Measurements from ENCODE around the gene MTMR6.
A peak's percentile ranks its signal among the peaks of the same experiment; 100 is the strongest.

DNA sequence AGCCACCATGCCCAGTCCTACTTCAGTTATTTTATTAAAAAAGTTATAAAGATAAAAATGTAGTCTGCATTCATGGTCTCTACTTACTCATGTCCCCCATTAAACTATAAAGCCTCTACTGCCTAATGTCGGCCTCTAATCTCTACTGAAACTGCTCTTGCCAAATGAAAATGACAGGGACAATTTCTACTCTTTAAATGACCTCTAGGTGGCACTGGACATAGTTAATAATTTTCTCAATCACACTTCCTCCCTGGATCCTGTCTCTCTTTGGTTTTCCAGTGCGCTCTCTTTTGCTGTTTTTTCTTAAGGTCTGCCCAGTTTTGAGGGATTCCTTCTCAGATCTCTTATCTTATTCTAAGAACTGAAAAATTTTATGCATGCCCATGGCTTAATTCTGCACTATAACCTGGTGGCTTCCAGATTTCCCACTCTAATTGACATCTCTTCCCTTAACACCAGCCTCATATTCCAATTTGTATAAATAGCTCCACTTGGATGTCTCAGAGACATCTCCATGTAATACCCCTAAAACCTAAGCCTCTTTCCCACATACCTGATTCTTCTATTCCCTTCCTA lies 54.3 kb downstream of the MTMR6 start:
- TF ChIP-seq, protein P1, sequence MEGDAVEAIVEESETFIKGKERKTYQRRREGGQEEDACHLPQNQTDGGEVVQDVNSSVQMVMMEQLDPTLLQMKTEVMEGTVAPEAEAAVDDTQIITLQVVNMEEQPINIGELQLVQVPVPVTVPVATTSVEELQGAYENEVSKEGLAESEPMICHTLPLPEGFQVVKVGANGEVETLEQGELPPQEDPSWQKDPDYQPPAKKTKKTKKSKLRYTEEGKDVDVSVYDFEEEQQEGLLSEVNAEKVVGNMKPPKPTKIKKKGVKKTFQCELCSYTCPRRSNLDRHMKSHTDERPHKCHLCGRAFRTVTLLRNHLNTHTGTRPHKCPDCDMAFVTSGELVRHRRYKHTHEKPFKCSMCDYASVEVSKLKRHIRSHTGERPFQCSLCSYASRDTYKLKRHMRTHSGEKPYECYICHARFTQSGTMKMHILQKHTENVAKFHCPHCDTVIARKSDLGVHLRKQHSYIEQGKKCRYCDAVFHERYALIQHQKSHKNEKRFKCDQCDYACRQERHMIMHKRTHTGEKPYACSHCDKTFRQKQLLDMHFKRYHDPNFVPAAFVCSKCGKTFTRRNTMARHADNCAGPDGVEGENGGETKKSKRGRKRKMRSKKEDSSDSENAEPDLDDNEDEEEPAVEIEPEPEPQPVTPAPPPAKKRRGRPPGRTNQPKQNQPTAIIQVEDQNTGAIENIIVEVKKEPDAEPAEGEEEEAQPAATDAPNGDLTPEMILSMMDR (IDR thresholded peaks at IDR 0.05) = peak; percentile 23 to 58 (median 28)
- no peak for TF ChIP-seq POLR2A (IDR thresholded peaks at IDR 0.05)

All from tibial nerve (tissue), 3 donors.